GM19463 (cell line): ENCODE results near the gene MOSMO.
"Not testable (repeated sequence)": the region's sequence is repeated elsewhere in the genome, so short reads cannot be mapped to it uniquely, and the experiment has no call there.

Experiments
- ATAC-seq: cut with Tn5 transposase; IDR thresholded peaks from one replicate; pipeline ENCODE4 v1.9.1; 2021; ENCODE audit warnings: mild to moderate bottlenecking, moderate library complexity; ENCODE audit not compliant: unreplicated experiment

The MOSMO gene

DNA sequence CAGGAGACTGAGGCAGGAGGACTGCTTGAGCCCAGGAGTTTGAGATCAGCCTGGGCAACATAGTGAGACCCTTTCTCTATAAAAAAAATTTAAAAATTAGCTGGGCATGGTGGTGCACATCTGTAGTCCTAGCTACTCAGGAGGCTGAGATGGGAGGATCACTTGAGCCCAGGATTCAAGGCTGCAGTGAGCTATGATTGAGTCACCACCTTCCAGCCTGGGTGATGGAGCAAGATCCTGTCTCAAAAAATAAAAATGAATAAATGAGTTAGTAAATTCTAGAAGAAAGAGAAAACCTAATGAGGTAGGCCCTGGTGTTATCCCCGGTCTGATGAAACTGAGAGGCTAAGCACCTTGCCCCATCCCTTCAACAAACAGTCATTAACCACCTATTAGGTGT, 5.9 kb upstream of the MOSMO start:
- not testable (repeated sequence) for ATAC-seq

DNA sequence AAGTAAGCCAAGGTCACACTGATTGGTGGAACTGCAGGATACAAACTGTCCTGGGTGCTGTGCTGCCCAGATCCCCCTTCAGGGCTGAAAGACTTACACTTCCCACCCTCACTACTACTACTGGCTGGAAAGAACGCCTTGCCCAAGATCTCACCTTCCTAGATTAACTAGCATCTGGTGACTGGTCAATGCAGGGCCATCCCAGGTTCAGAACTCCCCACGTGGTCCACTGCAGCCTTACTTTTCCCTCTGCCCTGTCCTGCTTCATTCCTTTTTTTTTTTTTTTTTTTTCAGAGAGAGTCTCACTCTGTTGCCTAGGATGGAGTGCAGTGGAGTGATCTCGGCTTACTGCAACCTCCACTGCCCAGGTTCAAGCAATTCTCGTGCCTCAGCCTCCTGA, 4.7 kb upstream of the MOSMO start:
- no peak for ATAC-seq

DNA sequence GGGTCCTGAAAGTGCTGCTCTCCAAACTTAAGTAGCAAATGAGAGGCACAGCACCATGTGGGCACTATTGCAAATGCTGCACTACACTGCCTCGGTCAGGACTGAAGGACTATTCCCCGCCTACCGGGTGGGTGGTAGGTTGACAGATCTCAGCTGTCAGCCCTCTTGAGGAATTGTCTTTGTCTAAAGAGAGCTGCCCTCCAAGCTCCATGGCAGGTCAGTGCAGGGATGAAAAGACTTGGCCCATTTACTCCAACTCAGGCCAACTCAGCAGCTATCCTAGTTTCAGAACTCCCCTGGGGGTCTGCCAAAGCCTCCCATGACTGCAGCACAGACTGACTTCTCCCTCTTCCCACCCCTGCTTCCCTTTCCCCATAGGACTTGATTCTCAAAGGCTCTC, 3.6 kb upstream of the MOSMO start:
- no peak for ATAC-seq

DNA sequence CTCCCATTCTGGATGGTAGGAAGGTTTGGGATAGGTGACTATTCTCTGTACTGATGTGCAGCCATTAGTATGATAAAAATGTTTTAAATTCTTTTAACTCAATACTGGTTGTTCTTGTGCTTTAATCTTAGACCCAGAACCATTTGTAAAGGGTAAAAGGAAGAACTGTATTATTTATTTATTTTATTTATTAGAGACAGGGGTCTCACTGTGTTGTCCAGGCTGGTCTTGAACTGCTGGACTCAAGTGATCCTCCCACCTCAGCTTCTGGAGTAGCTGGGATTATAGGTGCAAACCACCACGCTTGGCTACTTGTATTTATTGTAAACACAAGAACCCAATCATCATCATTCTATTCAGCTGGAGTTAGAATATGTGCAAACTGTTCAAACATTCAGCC, 2.2 kb upstream of the MOSMO start:
- no peak for ATAC-seq

DNA sequence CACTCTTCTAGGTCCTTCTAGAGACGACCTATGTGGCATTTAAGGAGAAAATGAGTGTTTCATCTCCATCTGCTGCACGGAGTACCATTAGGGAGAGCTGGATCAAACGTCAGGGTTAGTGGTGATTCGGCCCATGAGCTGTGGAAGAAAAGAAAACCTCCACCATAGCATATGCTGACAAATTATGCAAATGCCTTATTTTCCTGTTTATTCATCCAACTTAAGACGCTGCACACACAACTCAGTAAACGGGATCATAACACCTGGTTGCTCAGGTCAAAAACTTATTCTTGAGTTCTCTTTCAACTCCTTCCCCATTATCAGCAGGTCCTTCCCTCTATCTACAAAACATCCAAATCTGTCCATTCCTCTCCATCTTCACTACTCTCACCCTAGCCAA, 1.3 kb upstream of the MOSMO start:
- ATAC-seq: no peak

DNA sequence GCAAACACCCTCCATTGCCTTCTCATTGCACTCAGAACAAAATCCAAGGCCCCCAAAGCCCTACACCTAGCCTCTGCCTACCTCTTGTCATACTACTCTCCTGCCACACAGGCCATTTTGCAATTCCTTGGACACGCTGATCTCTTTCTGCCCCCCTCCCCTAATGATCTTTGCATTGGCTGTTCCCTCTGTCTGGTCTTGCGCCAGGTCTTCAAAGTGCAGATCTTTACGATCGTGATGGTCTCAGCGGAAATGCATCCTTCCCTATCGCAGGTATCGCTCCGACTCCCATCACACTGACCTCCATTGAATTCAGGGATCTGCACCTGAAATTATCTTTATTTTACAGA, 777 bp upstream of the MOSMO start:
- ATAC-seq: no peak

DNA sequence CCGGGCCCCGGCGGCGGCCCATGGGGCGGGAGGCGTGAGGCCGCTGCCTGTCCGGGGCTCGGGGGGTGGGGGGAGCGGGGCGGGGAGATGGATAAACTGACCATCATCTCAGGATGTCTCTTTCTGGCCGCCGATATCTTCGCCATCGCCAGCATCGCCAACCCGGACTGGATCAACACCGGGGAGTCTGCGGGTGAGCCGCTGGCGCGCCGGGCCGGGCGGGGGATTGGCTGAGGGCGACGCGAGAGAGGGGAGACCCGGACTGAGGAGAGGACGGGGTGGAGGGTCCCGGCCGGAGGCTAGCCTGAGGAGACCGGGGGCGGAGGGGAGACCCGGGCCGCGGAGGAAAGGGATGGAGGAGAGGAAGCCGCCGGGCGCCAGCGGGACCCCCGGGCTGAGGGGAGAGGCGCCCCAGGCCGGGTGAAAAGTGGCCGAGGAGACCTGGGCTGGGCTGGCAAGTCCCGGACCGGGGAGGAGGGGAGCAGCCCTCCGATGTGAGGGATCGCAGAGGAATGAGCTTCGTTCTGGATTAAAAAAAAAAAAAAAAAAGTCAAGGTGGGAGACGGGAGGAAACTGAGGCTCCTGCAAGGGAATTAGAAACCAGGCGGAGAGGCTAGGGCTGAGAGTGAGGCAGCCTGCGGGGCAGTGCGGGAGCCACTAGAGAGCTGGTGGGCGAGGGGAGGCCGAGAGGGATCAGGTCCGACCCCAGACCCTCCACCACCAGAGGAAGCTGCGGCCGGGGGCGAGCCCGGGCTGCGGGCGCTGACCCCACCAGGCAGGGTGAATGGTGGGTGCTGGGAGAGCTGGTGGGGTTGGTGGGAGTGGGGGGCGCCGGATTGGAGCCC, 526 bp downstream of the MOSMO start:
- ATAC-seq: peak; percentile 15

DNA sequence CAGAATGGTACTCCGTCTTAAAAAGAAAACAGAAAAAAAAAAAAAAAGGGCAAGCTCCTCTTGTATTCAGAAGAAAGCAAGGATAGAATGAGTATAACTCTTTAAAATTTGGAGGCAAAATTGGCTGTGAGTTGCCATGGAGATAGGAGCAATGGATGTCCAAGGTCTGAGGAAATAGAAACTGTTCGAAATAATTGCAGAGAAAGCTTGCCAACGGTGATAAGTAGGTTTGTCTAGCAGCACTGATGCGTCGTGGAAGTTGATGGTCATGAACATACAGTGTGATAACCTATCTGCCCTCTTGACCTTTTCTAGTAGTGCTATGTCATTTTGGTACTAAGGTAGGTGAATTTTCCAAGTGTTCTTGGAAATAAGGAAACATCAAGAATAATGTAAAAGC, 3.0 kb downstream of the MOSMO start:
- ATAC-seq: no peak

DNA sequence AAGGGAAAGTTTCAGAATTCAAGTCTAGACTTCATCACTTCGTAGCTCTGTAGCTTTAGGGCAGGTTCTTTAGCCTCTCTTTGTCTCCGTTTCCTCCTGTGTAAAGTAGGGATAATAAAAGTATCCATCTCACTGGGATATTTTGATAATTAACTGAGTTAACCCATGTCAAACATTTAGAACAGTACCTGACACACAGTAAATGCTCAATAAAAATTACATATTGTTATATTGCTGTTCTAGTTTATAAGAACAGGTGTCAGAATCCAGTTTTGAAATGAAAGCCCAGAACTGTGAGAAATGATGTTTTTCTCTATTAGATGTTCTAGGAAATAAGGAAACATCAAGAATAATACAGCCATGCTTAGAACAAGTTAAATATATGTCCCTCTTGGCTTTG, 4.3 kb downstream of the MOSMO start:
- ATAC-seq: no peak

DNA sequence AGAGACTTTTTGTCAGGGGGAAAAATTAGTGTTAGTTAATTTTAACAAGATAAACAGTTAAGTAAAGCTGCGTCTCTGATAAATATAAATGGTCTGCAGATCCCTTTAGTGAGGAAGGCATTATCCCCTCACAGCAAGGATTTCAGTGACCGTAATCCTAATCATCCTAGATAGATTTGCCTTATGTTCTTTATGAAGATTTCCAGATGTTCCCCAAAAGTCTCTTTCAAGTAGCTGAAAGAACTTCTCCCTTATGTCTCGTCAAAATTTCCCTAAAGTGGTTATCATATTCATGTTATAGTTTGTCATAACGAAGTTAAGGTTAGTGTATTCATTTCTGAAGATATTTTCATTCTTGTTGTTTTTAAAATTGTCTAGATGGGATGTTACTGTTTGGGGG, 5.6 kb downstream of the MOSMO start:
- ATAC-seq: no peak

DNA sequence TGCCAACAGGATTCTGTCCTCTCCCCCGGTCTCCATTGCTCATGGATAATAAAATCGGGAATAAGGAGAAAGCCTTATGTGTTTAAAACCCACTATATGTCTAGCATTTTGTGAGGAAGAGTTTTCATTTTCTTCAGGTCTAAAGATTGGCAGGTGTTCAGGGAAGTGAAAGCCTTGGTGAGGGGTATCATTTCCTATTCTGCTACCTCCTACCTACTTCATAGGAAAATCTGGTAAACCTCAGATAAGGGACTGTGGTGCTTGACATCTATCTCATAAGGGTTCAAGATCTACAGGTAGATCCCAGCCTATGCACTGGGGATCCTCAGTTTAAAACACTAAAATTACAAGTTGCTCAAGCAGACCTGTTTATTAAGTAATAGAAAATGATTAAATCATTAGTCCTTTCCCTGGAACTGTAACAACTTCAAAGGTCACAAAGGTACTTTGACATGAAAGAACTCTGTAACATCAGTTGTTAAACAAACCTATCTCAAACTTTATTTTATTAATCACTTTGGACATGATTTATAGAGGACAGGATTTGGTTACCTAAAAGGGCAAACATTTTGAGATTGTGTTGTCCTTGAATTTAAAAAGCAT, 6.5 kb downstream of the MOSMO start:
- ATAC-seq: no peak

DNA sequence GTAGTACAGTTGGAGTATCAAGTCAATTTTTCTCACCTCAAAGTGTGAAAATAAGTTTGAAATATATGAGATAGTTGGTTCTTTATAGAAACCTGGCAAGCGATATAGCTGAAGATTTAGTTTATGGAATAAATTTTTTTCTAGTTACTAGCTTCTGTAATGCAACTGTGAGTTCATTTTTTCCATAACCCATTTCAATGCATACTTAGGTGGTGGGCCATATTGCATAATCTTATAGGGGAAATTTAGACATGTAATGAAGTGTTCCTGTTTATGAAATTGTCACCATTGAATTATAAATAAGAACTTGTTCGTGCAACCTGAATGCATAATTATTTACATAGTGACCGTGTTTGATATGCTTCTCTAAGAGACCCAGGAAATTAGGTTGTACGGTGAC, 9.0 kb downstream of the MOSMO start:
- no peak for ATAC-seq

DNA sequence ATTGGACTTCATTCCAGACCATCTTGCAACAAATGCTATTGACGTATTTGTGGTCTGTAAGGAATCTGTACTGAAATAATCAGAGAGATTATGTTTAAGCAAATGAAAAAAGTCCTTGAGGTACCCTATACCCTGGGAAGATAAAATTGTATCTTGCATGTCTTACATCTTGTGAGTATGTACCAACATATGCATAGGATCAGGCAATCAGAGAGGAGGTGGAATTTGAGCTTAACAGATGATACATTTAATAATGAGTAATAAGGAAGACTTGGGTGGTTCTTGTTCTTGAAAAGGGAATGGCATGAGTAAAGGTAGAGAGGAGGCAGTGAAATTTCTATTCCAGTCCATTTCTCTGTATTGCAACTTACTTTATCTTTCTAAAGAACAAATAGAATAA, 10.6 kb downstream of the MOSMO start:
- no peak for ATAC-seq

DNA sequence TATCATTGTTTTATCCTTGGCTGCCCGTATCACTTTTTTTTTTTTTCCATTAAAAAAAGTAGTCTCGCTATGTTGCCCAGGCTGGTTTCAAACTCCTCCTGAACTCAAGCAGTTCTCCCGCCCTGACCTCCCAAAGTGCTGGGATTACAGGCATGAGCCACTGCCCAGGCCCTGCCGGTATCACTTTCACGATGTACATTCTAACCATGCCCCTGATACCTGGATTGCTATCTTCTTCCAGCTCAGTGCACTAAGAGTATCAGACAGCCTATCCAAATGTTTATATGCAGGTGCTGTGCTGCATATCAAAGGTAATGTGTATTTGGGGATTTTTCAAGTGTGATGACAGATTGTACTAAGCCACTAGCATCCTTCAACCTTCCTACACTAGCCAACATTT, 14.2 kb downstream of the MOSMO start:
- no peak for ATAC-seq

DNA sequence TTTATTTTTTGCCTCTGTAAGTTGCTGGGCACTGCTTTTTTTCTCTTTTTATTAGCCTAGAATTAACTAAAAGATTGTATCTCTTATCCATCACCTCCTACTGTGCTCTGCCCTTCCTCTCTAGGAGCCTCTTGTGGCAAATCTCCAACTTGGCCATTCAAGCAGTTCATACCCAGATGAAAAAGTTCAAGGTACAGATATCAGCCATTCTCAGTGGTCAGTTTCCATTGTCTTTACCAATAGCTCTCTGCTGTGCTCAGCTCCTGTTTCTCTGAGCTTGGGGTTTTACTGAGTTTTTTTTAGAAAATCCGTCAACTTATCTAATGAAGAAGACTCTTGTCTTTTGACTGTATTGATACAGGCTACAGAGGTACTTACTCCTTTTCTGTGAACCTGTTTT, 15.6 kb downstream of the MOSMO start:
- no peak for ATAC-seq

DNA sequence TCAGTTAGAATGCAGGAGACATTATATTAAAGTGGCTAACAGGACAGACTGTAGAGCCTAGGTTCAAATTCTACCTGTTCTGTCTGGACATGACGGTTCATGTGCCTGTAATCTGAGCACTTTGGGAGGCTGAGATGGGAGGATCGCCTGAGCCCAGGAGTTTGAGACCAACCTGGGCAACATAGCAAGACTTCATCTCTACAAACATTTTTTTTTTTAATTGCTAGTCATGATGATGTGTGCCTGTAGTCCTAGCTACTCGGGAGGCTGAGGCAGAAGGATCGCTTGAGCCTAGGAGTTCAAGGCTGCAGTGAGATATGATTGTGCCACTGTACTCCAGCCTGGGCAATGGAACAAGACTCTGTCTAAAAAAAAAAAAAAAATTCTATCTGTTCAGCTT, 16.9 kb downstream of the MOSMO start:
- ATAC-seq: not testable (repeated sequence)

DNA sequence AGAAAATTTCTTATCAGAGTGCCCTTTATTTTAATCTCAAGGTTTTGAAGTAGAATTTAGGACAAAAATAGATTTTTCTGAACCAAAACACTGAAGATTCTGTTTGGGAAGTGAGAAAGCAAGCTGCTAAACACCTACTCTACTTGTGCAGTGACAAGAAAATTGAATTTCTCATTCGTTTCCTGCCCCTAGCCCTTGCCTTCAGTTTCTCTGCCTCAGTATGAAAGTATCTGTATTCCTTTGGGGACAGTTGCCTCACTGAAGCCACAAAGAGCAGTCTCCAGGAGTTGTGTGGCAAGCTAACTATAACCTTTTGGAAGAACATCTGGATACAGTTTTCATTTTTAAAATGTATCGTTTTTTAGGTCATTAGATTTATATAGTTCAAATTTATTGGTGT, 19.7 kb downstream of the MOSMO start:
- no peak for ATAC-seq

DNA sequence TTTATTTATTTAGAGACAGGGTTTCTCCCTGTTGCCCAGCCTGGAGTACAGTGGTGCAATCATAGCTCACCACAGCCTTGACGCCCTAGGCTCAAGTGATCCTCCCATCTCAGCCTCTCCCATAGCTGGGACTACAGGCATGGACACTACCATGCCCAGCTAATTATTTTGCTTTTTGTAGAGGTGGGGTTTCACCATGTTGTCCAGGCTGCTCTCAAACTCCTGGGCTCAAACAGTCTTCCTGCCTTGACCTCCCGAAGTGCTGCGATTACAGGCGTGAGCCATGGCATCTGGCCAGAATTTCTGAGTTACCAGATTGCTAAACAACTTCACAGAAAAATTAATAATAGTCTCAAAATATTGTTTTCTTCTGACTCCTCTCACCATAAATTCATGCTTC, 21.7 kb downstream of the MOSMO start:
- ATAC-seq: no peak

DNA sequence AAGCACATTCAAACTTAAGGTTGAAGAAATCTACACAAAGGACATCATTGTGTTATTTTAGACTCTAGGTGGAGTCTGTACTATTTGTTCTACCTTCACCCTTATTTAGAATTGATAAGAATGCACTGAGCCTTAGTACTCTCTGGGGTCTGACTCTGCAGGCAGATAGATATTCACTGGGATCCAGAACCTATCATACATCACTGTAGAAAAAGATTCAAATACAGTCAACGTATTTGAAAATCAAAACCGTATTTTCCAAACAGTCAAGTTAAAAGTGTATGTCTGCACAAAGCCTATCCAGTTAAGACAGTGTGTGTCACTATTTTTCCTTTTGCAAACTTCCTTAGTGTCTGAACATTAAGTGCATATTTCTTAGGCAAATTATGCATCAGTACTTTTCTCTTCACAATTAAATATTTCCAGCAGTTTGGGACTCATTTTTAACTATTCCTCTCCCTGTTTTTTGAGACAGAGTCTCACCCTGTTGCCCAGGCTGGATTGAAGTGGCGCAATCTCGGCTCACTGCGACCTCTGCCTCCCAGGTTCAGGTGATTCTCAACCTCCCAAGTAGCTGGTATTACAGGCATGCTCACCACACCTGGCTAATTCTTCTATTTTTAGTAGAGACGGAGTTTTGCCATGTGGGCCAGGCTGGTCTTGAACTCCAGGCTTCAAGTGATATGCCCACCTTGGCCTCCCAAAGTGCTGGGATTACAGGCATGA, 22.3 kb downstream of the MOSMO start:
- no peak for ATAC-seq

DNA sequence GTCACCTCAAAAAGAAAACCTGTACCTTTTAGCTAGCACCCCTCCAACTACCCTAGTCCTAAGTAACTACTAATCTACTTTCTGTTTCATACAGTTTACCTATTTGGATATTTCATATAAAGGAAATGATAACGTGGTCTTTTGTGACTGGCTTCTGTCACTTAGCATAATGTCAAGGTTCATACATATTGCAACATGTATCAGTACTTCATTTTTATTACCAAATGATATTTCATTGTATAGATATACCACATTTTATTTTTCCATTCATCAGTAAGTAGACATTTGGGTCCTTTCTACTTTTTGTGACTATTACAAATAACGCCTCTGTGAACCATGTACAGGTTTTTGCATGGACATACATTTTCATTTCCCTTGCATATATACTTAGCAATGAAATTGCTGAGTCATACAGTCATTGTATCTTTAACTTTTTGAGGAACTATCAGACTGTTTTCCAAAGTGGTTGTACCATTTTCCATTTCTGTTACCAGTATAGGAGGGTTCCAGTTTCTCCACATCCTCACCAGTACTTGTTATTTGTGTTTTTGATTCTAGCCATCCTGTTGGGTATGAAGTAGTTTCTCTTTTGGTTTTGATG, 23.7 kb downstream of the MOSMO start:
- ATAC-seq: no peak

DNA sequence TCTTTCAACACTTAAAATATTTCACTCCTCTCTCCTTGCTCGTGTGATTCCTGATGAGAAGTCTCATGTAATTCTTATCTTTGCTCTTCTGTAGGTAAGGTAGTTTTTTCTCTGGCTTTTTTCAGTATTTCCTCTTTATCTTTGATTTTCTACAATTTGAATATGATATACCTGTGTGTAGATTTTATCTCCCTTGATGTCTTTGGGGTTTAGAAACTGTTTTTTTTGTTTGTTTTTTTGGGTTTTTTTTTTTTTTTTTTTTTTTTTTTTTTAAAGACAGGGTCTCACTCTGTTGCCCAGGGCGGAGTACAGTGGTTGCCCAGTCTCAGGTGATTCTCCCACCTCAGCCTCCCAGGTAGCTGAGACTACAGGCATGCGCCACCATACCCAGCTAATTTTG, 26.6 kb downstream of the MOSMO start:
- ATAC-seq: no peak

DNA sequence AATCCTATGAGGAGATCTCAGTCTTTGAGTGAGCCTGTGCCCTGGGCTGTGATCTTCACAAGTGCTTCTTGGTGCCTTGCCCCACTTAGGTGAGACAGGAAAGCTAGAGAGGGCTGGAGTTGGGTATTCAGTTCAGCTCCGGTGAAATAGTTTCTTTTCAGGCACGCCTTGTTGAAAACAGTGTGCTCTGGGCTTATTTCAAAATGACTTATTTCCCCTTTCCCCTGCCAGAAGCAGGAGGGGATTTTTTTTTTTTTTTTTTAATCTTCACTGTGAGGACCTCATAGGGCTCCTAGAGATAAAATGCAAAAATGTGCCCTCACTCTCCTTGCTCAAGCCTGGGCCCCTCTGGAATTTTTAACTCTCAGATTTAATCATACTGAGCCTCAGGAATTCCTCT, 27.2 kb downstream of the MOSMO start:
- peak; percentile 48 for ATAC-seq
